Measurements from ENCODE around the gene PRSS57. TPM values are rescaled to one million over a fixed set of nuclear protein-coding genes. Genes with fewer than 3 reads are reported as not detected.

PRSS57 gene
- polyA plus RNA-seq, 3 donors: 0.16 to 1.4 (median 0.78) TPM

GRCh38 chr19:681029-682019 lies 13.9 kb downstream of the PRSS57 start:
- H3K36me3 Mint-ChIP-seq: peaks cover 0 to 4% of the 10 kb centered on the region in 2 donors
- H3K27ac Mint-ChIP-seq: peak overlapping the region; percentile 98 to 100 (median 100)
- Histone ChIP-seq H2AFZ (ENCODE audit: insufficient read depth, low read depth, low read length, poor library complexity, severe bottlenecking) (peak overlapping the region; percentile 63), H3K4me3 (replicated peaks in 1 of 3; ENCODE audit: low read depth in 2 of 3, low read length in 3 of 3) (peak overlapping the region in 2 of 3 experiments; percentile 53 to 76), H4K20me1 (ENCODE audit: insufficient read depth, low read length) (no peaks in the 10 kb centered on the region), H3K79me2 (ENCODE audit: insufficient read depth, low read length) (peaks cover 10% of the 10 kb centered on the region), H3K9ac (ENCODE audit: insufficient read depth, low read length, poor library complexity, severe bottlenecking) (peak overlapping the region; percentile 86), H3K9me3 (replicated peaks in 1 of 2; ENCODE audit: control insufficient read depth in 1 of 2, insufficient read depth in 1 of 2, low read length in 2 of 2) (no peaks in the 10 kb centered on the region), H3K4me1 (ENCODE audit: control insufficient read depth in 1 of 2, insufficient read depth in 2 of 2, low read length in 2 of 2) (peaks cover 33 to 41% of the 10 kb centered on the region in 2 donors), H3K4me2 (replicated peaks; ENCODE audit: extremely low read depth, low read length, poor library complexity, severe bottlenecking) (peak overlapping the region; percentile 88), H3K27me3 (ENCODE audit: control insufficient read depth in 2 of 2, insufficient read depth in 2 of 2, low read length in 2 of 2) (peaks cover 0 to 15% of the 10 kb centered on the region in 2 donors), H3K27ac (ENCODE audit: low read depth in 1 of 2, low read length in 2 of 2) (peak overlapping the region; percentile 91 to 96), H3K36me3 (replicated peaks in 1 of 2; ENCODE audit: control insufficient read depth in 1 of 2, insufficient read depth in 2 of 2, low read length in 2 of 2) (no peaks in the 10 kb centered on the region)
- H3K27me3 Mint-ChIP-seq (ENCODE audit: low read depth in 3 of 3): peaks cover 0 to 25% (median 16%) of the 10 kb centered on the region in 3 donors
- H3K4me3 Mint-ChIP-seq: peak overlapping the region; percentile 59 to 90
- intact Hi-C loops (cut with micrococcal nuclease): loop anchor here in 1 of 2 donors (1.0 to 2.0 kb wide), 2 partner anchors 19 to 22 kb away; partner anchors contain the start of gene RNF126
- peaks cover 32% of the 10 kb centered on the region for H3K4me1 Mint-ChIP-seq
- WGBS (ENCODE audit: insufficient coverage): 4% methylated on average over 38 of the region's 54 CpGs
- peaks cover 0 to 3% (median 2%) of the 10 kb centered on the region in 7 donors for H3K9me3 Mint-ChIP-seq
- TF ChIP-seq CTCF (IDR thresholded peaks at IDR 0.05): no peak
- peak; percentile 73 to 82 (median 74) for DNase-seq

GRCh38 chr19:680287-681028 lies 14.8 kb downstream of the PRSS57 start:
- Mint-ChIP-seq H3K36me3 (peaks cover 0 to 4% of the 10 kb centered on the region in 2 donors), H3K4me1 (peaks cover 37% of the 10 kb centered on the region), H3K27me3 (ENCODE audit: low read depth in 3 of 3) (peaks cover 5 to 32% (median 22%) of the 10 kb centered on the region in 3 donors), H3K4me3 (peak overlapping the region; percentile 90 to 97), H3K27ac (peak overlapping the region; percentile 98 to 100 (median 100)), H3K9me3 (peaks cover 0 to 3% (median 2%) of the 10 kb centered on the region in 7 donors)
- Histone ChIP-seq H3K79me2 (ENCODE audit: insufficient read depth, low read length) (peaks cover 10% of the 10 kb centered on the region), H3K9me3 (replicated peaks in 1 of 2; ENCODE audit: control insufficient read depth in 1 of 2, insufficient read depth in 1 of 2, low read length in 2 of 2) (no peaks in the 10 kb centered on the region), H2AFZ (ENCODE audit: insufficient read depth, low read depth, low read length, poor library complexity, severe bottlenecking) (peak overlapping the region; percentile 61), H3K4me3 (replicated peaks in 1 of 3; ENCODE audit: low read depth in 2 of 3, low read length in 3 of 3) (peak overlapping the region; percentile 45 to 76 (median 53)), H4K20me1 (ENCODE audit: insufficient read depth, low read length) (no peaks in the 10 kb centered on the region), H3K4me2 (replicated peaks; ENCODE audit: extremely low read depth, low read length, poor library complexity, severe bottlenecking) (peak overlapping the region; percentile 88), H3K27ac (ENCODE audit: low read depth in 1 of 2, low read length in 2 of 2) (peak overlapping the region; percentile 91 to 96), H3K36me3 (replicated peaks in 1 of 2; ENCODE audit: control insufficient read depth in 1 of 2, insufficient read depth in 2 of 2, low read length in 2 of 2) (no peaks in the 10 kb centered on the region), H3K27me3 (ENCODE audit: control insufficient read depth in 2 of 2, insufficient read depth in 2 of 2, low read length in 2 of 2) (peaks cover 0 to 20% of the 10 kb centered on the region in 2 donors), H3K9ac (ENCODE audit: insufficient read depth, low read length, poor library complexity, severe bottlenecking) (peak overlapping the region; percentile 86), H3K4me1 (ENCODE audit: control insufficient read depth in 1 of 2, insufficient read depth in 2 of 2, low read length in 2 of 2) (peaks cover 39 to 48% of the 10 kb centered on the region in 2 donors)
- peak; percentile 97 to 99 (median 99) for DNase-seq
- intact Hi-C loops (cut with micrococcal nuclease): loop anchor here (1.0 to 2.0 kb wide), 3 partner anchors 18 to 24 kb away; partner anchors contain the start of gene RNF126 (in 1 of the 2)
- TF ChIP-seq CTCF (IDR thresholded peaks at IDR 0.05): peak; percentile 44
- under 1% methylated on average over 68 of the region's 70 CpGs for WGBS (ENCODE audit: insufficient coverage)

Measured in CD14-positive monocyte (primary cell).